HG02678 (cell line): ENCODE data around the gene KCNQ1.

ENCODE experiments used
- ATAC-seq: cut with Tn5 transposase; IDR thresholded peaks from one replicate; pipeline ENCODE4 v1.9.1; 2021; ENCODE audit warnings: mild to moderate bottlenecking, moderate library complexity; ENCODE audit not compliant: unreplicated experiment

The KCNQ1 gene

DNA sequence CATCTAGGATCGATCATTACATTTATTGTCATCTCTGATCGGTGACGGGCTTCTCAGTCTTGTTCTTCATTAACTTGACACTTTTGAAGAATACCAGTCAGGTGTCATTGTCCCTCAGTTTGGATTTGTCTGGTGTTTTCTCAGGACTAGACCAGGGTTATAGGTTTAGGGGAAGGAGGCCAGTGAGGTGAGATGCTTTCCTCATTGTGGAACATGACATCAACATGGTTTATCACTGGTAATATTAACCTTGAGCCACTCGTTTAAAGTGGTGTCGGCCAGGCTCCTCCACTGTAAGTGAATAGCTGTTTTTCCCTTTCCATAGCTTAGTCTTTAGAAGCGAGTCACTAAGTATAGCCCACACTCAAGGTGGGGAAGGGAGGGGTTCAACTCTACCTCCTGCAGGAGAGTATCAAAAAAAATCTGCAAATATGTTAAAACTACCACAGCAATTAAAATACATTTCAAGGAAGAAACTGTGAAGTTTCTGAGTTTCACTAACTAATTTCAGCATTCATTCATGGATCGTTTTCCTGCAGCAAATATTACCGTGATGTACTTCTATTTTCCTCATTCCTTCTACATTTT, 213.0 kb downstream of the KCNQ1 start:
- ATAC-seq, result no peak

DNA sequence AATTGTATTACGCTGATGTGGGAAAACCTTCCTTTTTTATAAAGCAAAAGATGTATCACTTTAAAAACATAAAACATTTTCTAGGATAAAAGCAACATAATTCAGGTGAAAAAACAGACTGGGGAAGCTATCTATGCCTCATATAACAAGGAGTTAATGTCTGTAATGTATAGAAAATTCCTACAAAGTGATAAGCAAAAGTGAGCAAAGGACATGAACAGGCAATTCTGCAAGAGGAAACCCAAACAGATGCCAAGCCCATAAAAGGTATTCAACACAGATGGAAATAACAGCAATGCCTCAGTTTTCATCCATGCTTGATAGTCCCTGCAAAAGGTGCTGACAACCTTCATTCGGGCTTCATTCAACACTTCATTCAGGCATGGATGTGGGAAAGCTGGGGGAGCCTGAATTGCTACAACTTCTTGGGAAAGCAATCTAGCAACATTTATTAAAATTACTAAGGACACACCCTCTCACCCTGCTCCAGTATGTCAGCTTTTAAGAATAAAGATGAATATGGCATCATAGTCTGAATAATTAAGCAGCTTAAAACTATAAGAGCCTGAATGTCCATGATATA, 215.6 kb downstream of the KCNQ1 start:
- ATAC-seq, result no peak

DNA sequence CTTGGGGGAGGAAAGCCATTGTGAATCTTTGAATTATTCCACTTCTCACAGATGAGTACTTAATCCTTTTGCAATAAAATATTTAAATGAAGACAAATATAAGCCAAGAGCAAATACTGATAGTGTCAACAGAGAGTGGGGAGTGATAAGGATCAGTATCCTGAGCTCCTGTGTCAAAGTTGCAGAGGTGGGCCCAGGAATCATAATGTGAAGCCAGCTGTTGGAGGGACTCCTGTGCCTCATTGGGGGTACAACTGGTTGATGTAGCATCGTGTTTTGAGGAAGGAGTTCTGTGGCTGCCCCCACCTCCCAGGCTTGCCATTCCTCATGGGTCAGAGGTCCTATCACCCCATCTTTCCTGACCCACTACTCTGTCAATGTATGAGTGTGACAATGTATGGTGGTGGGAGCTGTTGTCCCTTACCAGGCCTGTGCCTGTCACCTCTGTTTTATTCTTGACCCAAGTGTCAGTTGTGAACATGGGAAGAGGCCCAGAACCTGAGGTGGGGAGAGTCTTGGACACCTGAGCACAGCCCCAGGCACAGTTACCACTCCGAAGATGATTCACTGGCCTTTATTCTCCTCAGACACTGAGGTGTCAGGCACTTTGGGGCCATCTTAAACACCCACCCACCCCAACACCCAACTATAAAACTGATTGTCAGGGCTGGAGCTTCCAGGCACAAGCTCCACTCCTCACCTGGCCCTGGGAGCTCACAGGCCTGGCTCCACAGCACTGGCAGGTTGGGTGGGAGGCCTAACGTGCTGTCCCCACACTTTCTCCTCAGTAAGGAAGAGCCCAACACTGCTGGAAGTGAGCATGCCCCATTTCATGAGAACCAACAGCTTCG, 216.6 kb downstream of the KCNQ1 start:
- ATAC-seq, result no peak

DNA sequence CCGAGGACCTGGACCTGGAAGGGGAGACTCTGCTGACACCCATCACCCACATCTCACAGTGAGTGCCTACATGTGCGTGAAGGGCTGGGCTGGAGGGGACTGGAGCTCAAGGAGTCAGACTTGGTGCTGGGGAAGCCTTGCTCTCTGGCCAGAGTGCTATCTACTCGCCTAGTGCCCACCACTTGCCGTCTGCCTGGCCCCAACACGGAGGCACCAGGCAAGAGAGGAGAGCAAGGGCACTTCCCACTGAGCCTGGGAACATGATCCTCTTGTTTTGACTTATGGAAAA, 217.2 kb downstream of the KCNQ1 start:
- ATAC-seq, result no peak

DNA sequence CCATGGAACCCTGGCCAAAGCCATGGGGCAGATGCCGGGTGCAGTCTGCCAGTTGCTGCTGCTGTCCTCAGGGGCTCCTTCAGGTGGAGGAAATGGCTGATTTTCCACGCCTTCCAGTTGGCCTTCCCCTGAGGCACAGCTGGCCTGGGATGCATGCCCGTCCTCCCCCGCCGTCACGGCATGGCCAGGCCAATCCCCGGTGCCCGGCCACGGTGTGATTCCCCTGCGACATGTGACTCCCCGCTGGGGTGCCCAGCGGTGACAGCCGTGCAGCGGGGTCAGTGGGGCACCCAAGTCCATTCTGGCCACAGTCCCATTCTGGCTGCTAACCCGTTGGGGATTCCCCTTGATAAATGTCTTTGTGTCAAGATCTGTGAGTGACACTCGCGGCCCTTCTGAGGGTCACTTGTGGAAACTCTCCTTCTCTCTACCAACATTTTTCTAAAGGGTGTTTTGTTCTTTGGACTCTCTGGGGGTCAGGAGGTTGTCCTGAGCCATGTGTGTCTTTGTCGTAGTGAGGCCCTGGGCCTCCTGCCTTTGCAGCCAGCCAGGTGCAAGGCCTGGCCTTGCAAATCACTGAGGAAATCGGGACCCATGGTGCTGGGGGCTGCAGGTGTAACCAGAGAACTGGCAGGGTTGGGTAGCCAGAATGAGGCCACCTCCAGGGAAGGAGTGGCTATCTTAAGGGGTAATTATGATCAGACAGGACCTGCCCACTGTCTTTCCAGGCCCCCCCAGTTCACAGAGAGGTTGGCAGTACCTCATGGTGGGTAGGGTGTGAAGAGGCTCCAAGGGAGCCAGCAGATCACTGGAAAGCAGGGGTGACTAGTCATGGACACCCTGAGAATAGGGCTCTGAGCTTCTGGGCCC, 217.9 kb downstream of the KCNQ1 start:
- ATAC-seq, result no peak

DNA sequence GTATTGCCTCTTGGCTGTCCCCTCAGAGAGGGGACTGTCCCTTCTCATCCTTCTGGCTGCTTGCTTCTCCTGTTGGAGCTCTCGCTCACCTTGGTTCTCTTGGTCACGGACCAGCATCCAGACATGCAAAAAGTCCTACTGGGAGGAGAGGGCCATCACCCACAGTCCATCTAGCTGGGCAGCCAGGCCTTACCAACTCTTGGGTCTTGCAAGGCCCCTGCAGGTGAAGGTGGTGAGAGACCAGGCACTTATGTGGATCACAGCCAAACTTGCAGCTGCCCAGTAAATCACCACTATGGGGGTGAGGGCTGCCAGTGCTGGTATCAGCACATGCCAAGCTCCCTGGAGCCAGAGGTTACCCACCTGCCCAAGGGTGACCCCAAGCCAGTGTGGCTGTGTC, 218.7 kb downstream of the KCNQ1 start:
- ATAC-seq, result no peak

DNA sequence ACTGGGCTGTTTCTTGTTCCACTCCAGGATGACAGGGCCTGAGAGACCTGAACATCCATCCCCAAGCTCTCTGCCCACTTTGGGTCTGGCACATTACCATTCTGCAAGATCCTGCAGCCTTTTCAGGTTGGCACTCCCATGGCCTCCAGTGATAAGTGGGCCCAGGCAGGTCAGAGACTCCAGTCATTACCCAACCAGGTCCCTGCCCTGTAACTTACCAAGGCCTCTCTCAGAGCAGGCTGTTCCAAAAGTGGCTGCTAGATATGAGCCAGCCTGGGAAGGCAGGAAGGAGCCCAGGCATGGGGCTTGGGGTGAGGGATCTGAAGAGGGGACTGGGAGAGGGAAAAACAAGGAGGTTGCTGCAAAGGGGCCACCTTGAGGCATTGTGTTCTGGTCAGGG, 219.1 kb downstream of the KCNQ1 start:
- ATAC-seq, result no peak

DNA sequence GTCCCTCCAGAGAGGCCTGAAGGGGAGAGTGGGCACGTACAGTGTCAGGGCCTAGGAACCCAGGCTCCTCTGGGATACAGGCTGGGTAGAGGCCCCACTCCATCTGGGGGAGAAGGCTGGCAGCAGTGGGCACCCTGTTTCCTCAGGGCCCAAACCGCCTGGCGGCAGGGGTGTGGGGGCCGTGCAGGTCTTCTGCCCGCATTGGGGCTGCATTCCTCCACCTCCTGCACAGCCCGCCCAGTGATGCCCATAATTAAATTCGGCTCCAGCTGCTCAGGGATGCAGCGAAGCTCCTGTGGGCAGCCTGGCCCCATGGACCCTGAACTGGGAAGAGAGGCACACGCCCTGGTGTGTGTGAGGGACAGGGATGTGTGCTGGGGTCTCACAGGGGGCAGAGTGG, 219.6 kb downstream of the KCNQ1 start:
- no peak for ATAC-seq

DNA sequence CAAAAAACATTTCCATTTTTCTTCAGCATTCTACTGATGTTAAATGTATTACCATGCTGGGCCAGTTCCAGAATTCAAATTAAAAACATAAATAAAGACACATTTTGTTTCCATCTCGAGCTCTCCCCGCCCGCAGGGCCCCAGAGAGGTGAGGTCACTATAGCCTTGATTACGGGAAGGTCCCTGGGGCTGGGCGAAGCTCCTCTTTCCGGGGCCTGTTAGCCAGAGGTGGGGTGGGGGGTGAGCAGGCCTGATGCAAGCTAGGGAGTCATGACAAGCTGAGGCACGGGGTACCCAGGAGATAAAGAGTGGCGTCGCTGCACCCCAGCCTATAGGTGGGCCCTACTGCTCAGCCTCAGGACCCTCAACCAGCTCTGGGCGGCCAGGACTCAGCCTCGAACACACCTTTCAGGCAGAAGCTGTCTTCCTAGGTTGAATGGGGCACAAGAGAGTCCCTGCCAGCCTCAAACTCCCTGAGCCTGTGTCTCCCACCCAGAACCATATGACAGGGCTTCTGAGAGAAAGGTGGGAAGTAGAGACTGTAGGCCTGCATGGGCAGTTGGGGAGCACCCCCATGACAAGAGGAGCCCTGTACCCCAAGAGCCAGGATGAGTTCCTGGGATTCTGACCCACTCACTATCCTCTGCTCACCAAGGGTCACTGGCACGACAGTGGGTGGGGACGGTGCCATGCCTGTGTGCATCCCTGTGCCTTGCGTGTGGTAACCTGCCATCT, 220.2 kb downstream of the KCNQ1 start:
- no peak for ATAC-seq

DNA sequence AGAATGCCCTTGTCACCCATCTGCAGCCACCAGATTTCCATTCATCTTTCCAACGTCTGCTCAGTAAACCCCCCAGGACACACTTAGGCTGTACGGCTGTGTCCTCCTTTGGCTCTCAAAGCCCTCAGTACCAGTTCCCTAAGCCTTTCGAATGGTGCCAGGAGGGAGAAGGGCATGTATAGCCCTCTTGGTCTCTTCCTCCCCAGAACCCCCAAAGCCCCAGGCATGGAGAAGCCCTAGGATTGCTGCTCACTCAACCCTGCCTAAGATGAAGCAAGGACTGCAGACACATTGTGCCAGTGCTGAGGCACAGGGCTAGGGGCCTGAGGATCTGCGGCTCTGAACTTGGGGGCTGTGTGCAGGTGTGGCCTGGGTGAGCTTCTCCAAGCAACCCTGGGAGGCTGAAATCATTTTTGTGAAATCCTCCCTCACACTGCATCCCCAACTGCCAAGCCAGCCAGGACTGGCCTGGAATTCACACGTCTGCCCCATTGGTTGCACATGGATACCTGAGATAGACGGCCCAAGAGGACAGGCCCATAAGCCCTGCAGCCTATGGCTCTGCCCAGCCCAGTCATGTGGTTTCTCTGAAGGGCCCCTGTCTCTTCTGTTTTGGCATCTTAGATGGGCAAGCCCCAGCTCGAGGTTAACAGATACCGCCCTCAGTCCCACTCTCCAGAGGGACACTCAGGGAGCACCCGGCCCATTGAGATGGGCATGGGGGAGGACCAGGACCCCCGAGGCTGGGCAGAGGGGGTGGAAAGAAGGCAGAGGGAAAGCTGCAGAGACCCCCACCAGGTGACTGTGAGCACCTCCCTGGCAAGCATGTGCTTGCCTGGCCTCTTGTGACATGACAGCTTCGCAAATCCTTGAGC, 221.0 kb downstream of the KCNQ1 start:
- ATAC-seq, result no peak

DNA sequence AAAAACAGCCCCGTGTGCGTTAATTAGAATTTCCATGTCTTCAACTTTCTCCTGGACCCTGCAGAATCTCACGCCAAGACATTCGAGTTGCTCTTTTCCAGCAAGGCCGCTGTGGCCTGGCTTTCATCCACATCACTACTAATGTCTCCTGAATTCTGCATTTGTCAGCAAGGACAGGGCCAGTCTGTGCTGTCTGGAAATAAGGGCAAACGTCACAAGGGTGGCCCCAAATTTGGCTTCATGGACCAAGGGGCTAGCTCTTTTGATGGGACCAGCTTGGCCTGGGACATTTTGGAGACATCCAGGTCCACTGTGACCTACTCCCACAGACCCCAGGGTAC, 221.6 kb downstream of the KCNQ1 start:
- ATAC-seq, result no peak

DNA sequence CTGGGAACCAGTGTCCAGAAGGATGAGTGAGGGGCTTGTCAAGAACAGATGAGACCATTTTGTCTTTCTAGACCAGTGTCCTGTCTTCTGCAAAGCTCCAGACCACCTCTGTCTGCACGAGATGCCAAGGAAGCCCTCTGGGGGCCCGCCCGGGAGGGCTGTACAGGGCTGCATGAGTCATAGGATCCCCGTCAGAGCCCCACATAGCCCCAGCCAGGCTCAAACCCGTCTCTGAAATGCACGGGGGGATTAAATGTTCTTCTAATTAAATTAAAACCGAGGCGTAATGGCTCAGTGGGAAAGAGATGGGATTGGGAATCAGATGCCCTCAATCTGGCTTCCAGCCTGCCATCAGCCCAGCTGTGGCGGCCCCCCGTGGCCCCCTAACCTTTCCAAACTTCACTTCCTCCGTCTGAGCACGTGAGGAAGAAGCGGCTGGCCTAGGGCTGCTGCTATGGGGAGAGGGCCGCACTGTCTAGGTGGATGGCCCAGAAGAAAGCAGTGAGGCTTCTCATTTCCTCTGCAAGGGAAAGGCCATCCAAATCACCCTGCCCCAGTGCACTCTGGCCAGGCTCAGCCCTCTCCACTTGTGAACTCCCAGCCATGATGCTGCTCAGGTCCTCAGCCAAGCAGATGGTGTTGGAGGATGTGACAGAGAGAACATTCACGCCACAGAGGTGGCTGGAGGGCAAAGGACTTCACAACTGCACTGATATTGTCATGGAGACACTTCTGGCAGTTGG, 222.2 kb downstream of the KCNQ1 start:
- no peak for ATAC-seq

DNA sequence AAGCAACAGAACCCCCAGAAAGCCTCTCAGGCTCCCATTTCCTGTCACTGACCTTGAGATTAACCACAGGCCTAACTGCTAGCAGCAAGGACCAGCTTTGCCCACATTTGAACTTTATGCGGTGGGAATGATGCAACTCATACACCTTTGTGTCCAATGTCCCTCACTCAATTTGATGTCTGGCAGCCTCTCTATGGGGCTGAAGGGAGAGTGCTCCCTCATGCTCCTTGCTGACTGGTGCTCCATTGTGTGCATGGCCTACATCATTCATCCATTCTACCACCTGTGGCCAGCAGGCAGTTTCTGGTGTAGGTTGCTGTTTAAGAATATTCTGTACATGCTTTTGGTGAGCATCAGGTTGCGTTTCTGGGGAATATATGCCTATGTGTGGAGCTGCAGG, 223.1 kb downstream of the KCNQ1 start:
- ATAC-seq, result no peak

DNA sequence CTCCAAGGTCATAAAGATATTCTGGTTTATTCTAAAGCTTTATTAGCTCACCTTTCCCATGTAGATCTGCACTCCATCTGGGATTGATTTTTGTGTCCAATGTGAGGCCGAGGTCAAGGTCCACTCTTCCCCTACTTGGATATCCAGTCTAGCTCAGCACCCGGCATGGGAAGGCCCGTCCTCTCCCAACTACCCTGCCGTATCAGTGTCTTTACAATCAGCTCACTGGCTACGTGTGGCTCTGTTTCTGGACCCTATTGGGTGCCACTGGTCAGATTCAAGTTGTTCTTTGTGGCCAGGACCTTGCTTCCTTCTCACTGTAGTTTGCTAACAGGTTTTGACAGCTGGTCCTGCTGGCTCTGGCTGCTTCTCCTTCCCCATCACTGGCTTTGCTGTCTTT, 224.1 kb downstream of the KCNQ1 start:
- no peak for ATAC-seq

DNA sequence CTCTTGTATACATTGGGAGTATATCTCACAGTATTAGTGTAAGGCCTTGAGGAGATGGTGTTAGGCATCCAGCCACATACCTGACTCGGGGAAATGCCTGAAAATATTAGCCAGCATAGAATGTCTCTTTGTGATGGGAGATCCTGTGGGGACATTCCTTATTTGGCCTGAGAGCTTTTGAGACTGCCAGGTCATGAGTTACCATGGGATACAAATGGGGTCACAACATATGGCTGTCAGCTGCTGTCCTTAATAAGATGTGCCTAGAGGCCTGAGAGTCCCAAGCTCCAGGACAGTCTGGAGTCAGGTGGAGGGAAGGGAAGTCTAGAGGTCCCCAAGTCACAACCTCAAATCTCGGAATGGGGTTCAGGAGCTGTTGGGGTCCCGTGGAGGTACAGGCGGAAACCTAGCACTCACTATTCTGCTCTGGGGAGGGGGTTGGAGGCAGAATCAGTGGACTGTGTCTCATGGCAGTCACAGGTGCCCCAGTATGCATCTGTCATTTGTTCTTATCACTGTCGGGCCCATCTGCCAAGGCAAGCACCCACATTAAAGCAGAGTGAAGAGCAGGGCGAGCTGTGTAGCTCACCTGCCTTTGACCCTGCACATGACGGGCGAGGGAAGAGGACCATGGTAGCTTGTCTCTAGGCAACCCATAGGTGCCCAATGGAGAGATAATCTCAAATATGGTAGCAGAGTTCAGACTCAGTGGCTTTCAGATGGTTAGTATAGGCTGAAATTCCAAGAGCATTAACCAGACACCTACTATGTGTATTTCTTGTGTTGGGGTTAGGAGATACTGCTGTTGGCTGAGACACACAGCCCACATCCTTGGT, 225.0 kb downstream of the KCNQ1 start:
- no peak for ATAC-seq

DNA sequence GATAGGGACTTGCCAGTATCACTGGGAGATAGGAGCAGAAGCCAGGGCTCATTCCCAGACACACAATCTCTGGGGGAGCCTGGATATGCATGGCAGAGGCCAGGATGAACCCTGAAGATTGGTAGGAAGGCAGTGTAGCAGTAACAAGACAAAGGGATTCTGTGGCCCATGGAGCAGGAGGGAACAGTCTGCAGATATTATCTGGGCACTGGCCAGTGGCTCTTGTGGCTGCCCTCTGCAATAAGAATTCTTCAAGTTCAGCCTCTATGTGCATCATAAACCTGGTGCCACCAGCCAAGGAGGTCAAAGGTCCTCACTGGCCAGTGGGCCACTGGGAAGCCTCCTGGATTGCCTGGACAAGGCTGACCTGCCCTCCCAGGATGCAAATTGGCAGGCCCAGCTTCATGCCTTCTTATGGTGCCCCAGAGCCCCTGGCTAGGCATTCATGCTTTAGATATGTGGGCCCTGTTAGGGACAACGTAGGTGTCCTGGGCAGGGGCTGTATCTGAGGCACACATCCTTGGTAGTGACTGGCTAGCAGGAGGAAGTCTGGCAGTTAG, 225.8 kb downstream of the KCNQ1 start:
- no peak for ATAC-seq

DNA sequence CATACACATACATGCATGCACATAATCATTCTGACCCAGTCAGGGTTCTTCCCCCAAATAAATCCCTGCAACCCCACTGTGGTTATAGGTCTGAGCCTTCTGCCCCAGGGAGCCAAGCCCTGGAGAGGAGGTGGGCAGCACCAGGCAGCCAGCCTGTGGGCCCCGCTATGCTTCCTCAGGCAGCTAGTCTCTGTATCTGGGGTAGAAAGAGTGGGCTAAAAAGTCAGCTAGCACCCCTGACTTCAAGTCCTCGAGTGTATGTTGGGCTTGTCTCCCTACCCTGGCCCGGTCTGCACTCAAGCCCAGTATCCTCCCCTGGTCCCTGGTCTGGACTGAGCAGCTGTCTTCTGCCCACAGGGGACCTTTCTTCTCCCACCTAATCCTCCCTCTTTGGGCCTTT, 226.9 kb downstream of the KCNQ1 start:
- no peak for ATAC-seq

DNA sequence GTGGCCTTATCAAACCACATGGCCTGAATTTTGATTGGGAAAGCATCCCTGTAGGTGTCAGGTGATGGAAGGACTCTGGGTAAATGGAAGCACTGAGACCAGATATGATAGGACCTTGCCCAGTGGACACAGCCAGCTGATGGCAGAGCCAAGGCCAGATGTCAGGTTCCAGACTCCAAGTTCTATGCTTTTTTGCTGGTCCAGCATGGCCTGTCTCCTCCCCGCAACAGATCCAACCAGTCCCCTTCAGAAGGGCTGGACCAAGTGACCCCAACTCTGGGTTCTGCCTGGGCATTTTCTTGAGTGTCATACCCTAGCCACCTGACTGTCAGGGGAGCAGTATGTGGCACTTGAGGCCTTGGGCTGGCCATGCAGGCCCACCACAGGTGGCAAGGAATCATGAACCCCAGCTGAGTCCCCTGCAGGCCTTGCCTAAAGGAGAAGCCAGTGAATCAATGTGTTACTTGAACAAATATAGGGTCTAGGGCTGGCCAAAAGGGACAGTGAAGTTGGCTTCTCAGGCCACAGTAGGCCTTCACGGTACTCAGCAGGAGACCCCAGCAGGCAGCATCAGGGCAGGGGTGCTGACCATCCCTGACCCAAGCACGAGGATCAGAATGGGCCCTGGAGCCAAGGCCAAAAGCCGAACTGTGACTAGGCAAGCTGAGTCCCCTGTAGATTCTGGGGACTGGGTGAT, 227.9 kb downstream of the KCNQ1 start:
- no peak for ATAC-seq
